K562 (cell line): ENCODE results near the gene PATJ. TPM values are rescaled to one million over a fixed set of nuclear protein-coding genes. Genes with fewer than 3 reads are reported as not detected.
A peak's percentile ranks its signal among the peaks of the same experiment; 100 is the strongest.

Experiments
- ATAC-seq: fragments of 200-7000 bp; cut with Tn5 transposase; 3 replicates; pipeline ENCODE4 v1.9.1; 2020; ENCODE audit warnings: moderate library complexity
- BruUV-seq: library from RNA; stranded (reverse); fragments of 400-500 nt; replicated peaks from 2 replicates; lab custom pipeline; 2021; lab: Mats Ljungman, UMichigan
- CTCF ChIA-PET: fragments of 300-600 bp; formaldehyde crosslinking; extraction: SDS; loops from one replicate; lab custom pipeline; 2021; ENCODE audit warnings: low intra/inter-chr PET ratio; lab: Yijun Ruan, JAX
- POLR2A ChIA-PET: fragments of 300-600, 350-650 bp; sonication (Branson Sonifier 250); formaldehyde crosslinking; extraction: SDS; loops from one replicate; lab custom pipeline; 2021; ENCODE audit warnings: antibody characterized with exemption, inconsistent platforms; lab: Yijun Ruan, JAX
- DNase-seq, 4 experiments: peaks; one replicate each; pipeline versions ENCODE4 v3.0.0 to v3.0.0-alpha.2; 2011 to 2018; ENCODE audit warnings: low spot score in 3 of 4, mixed read lengths in 3 of 4; ENCODE audit errors: extremely low read depth in 1 of 4
- FAIRE-seq: peaks from 2 replicates; lab custom pipeline; 2011; peaks lifted over from hg19 to GRCh38; lab: Jason Lieb, UNC
- H2AFZ ChIP-seq: 2 replicates; pipeline ENCODE4 v1.6.0; 2011; ENCODE audit warnings: low read depth, low read length, control low read depth, inconsistent platforms
- H3K27ac ChIP-seq: fragments of 200-600 bp; 3 replicates; pipeline ENCODE4 v1.8.0; 2011; ENCODE audit warnings: low read depth, mild to moderate bottlenecking, control low read depth, inconsistent platforms, low read length, moderate library complexity, mixed read lengths; ENCODE audit errors: extremely low read depth
- H3K27me3 ChIP-seq, 2 experiments: fragments of 300-600 bp in 1 of 2; 2 replicates in 1 of 2; 3 replicates in 1 of 2; pipeline versions ENCODE4 v1.6.0 to v1.8.0; 2011; ENCODE audit warnings: inconsistent platforms in 2 of 2, low read length in 2 of 2, mild to moderate bottlenecking in 1 of 2, mixed read lengths in 1 of 2, moderate library complexity in 1 of 2; ENCODE audit not compliant: control insufficient read depth in 2 of 2, insufficient read depth in 2 of 2
- H3K36me3 ChIP-seq: fragments of 300-600 bp; 3 replicates; pipeline ENCODE4 v1.8.0; 2011; ENCODE audit warnings: mild to moderate bottlenecking, low read length, inconsistent platforms; ENCODE audit not compliant: control insufficient read depth, insufficient read depth
- H3K4me1 ChIP-seq, 2 experiments: fragments of 200-600 bp in 1 of 2; replicated peaks in 1 of 2; 2 replicates in 1 of 2; 3 replicates in 1 of 2; pipeline versions ENCODE4 v1.5.1 to v1.8.0; 2011; ENCODE audit warnings: inconsistent platforms in 2 of 2, low read length in 2 of 2, mild to moderate bottlenecking in 1 of 2, mixed read lengths in 1 of 2, moderate library complexity in 1 of 2; ENCODE audit not compliant: control insufficient read depth in 2 of 2, insufficient read depth in 2 of 2
- H3K4me2 ChIP-seq: 2 replicates; pipeline ENCODE4 v1.6.1; 2011; ENCODE audit warnings: low read length, control low read depth, inconsistent platforms, mixed read lengths; ENCODE audit not compliant: insufficient read depth
- H3K4me3 ChIP-seq: fragments of 200-600 bp; sonication (generic), shearing (Covaris generic); 2 replicates; pipeline ENCODE4 v1.5.1; 2016; ENCODE audit warnings: control low read depth, inconsistent platforms
- H3K79me2 ChIP-seq: fragments of 200-600 bp; 3 replicates; pipeline ENCODE4 v1.8.0; 2011; ENCODE audit warnings: low read length, inconsistent platforms; ENCODE audit not compliant: control insufficient read depth, insufficient read depth
- H3K9ac ChIP-seq, 2 experiments: 2 replicates each; pipeline versions ENCODE4 v1.6.0 to v1.6.1; 2011; ENCODE audit warnings: low read depth in 2 of 2, low read length in 2 of 2, control low read depth in 1 of 2, inconsistent platforms in 1 of 2, mild to moderate bottlenecking in 1 of 2, mixed read lengths in 1 of 2; ENCODE audit not compliant: insufficient read depth in 1 of 2
- H3K9me1 ChIP-seq: one replicate; pipeline ENCODE4 v1.6.0; 2011; ENCODE audit warnings: inconsistent platforms, mild to moderate bottlenecking, low read length, moderate library complexity; ENCODE audit not compliant: control insufficient read depth, insufficient read depth
- H3K9me3 ChIP-seq: replicated peaks from 2 replicates; pipeline ENCODE4 v1.5.1; 2011; ENCODE audit warnings: low read depth, low read length, inconsistent platforms; ENCODE audit not compliant: control insufficient read depth, insufficient read depth
- H4K20me1 ChIP-seq: replicated peaks from 2 replicates; pipeline ENCODE4 v1.6.1; 2011; ENCODE audit warnings: low read length, inconsistent platforms, mixed read lengths; ENCODE audit not compliant: control insufficient read depth, insufficient read depth
- C11orf30 ChIP-seq: fragments of 450-650 bp; IDR thresholded peaks from 2 replicates; pipeline ENCODE4 v1.6.1; 2016; ENCODE audit warnings: low read depth, mild to moderate bottlenecking
- ETS2 ChIP-seq: IDR thresholded peaks from 2 replicates; pipeline ENCODE4 v1.6.1; 2016; ENCODE audit warnings: borderline replicate concordance, missing genetic modification characterization, mild to moderate bottlenecking, moderate library complexity, missing compliant biosample characterization; ENCODE audit not compliant: poor library complexity, severe bottlenecking
- MAFF ChIP-seq: IDR thresholded peaks from 2 replicates; pipeline ENCODE4 v1.6.1; 2012; ENCODE audit warnings: low read length, improper control_type of control experiment
- MAFG ChIP-seq: fragments of 450-650 bp; conservative IDR thresholded peaks from 2 replicates; pipeline ENCODE4 v1.6.1; 2016; ENCODE audit warnings: missing genetic modification characterization, missing compliant biosample characterization
- MAFK ChIP-seq: IDR thresholded peaks from 2 replicates; pipeline ENCODE4 v1.6.1; 2011; ENCODE audit warnings: low read length, improper control_type of control experiment
- NFE2 ChIP-seq: IDR thresholded peaks from 2 replicates; pipeline ENCODE4 v1.6.1; 2014; ENCODE audit warnings: antibody characterized with exemption, low read depth
- NFE2L1 ChIP-seq: fragments of 450-650 bp; IDR thresholded peaks from 2 replicates; pipeline ENCODE4 v1.6.1; 2016; ENCODE audit warnings: missing genetic modification characterization, low read depth, mild to moderate bottlenecking, missing compliant biosample characterization, moderate library complexity, borderline replicate concordance
- PHB2 ChIP-seq: fragments of 450-650 bp; IDR thresholded peaks from 2 replicates; pipeline ENCODE4 v1.6.1; 2017; ENCODE audit warnings: low read depth
- RUNX1 ChIP-seq: sonication (generic); IDR thresholded peaks from 2 replicates; pipeline ENCODE4 v1.6.1; 2016; ENCODE audit warnings: antibody characterized with exemption, low read depth
- SETDB1 ChIP-seq: IDR thresholded peaks from one replicate; pipeline ENCODE4 v1.6.1; 2012; ENCODE audit warnings: low read length, control low read depth, inconsistent platforms
- SUPT5H ChIP-seq: fragments of 450-650 bp; IDR thresholded peaks from 2 replicates; pipeline ENCODE4 v1.6.1; 2016
- TFAM ChIP-seq: fragments of 250-450 bp; sonication (Bioruptor Pico); conservative IDR thresholded peaks from 2 replicates; pipeline ENCODE4 v1.5.0; 2021; ENCODE audit warnings: mild to moderate bottlenecking, moderate library complexity
- TRIM28 ChIP-seq: fragments of 450-650 bp; IDR thresholded peaks from 2 replicates; pipeline ENCODE4 v1.6.1; 2017
- WHSC1 ChIP-seq: IDR thresholded peaks from one replicate; pipeline ENCODE4 v1.6.1; 2012; ENCODE audit warnings: low read length, control low read depth, inconsistent platforms
- ZKSCAN3 ChIP-seq: fragments of 250-450 bp; sonication (Bioruptor Pico); IDR thresholded peaks from 2 replicates; pipeline ENCODE4 v1.4.0; 2020
- ZNF316 ChIP-seq: fragments of 450-650 bp; IDR thresholded peaks from 2 replicates; pipeline ENCODE4 v1.6.1; 2016
- WGBS: fragments of 100-300 bp; shearing (Covaris generic); methylation state at CpG from one replicate; pipeline ENCODE4 v1.1.6; 2016; ENCODE audit warnings: low coverage, mixed read lengths; ENCODE audit not compliant: insufficient coverage; ENCODE audit errors: missing lambda C conversion rate; 5-methylcytosine and 5-hydroxymethylcytosine counted together
- in situ Hi-C: fragments of 300-500 bp; cut with MboI; formaldehyde crosslinking; loops from 4 replicates; pipeline ENCODE4 v1.15.0; 2018; ENCODE audit warnings: inconsistent platforms, mixed read lengths
- intact Hi-C: fragments of 100-400 bp; cut with micrococcal nuclease; formaldehyde crosslinking; loops from 2 replicates; pipeline ENCODE4 v1.14.2; 2022
- polyA plus RNA-seq, 8 experiments: library from polyadenylated mRNA; depleted of rRNA in 4 of 8; stranded (reverse) in 5 of 8; unstranded in 3 of 8; fragments of >200 nt; fragmentation: Nextera tagmentation in 2 of 8; fragmentation: Illumina TruSeq in 1 of 8; extraction: Ambion mirVana in 2 of 8; extraction: Trizol in 1 of 8; gene quantifications; 2 replicates each; pipeline versions ENCODE4 v1.2.1 to v1.2.3, GENCODE V29; 2011 to 2014; ENCODE audit warnings: inconsistent platforms in 1 of 8, missing spikeins in 1 of 8
- total RNA-seq, 7 experiments: library from RNA; depleted of rRNA in 6 of 7; stranded (reverse); fragments of >200 nt in 6 of 7; fragmentation: Illumina TruSeq in 2 of 7; extraction: Trizol in 2 of 7; gene quantifications; 2 replicates each; pipeline versions ENCODE4 v1.2.1 to v1.2.3, GENCODE V29; 2011 to 2021; ENCODE audit warnings: low replicate concordance in 1 of 7

Gene PATJ
- total and polyA plus RNA-seq, 9 of the 15 experiments (the other 6 are each of a cell fraction or from before 2014, with no cell fraction given) = 0.22 TPM; not detected in 8

DNA sequence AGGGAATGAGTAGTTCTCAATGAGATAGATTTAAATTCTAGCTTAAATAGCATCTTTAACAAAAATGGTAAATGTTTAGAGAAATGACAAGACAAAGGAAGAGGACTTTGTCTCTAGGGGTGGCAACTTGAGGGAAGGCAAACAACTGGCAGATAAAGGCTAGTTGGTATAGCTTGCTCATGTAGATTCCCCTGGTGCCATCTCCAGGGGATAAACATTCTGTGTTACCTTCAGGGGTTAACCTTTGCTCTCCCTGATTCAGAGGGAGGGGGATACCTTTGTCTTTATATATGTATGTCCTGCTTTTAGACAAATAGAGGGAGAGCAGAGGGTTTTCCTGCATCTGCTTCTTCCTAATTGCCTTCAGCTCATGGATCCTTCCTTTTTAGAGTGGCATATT, 298.7 kb downstream of the PATJ start (continued):
- TF ChIP-seq WHSC1 (no peak), ZKSCAN3 (CRISPR knock-in tag) (no peak)

DNA sequence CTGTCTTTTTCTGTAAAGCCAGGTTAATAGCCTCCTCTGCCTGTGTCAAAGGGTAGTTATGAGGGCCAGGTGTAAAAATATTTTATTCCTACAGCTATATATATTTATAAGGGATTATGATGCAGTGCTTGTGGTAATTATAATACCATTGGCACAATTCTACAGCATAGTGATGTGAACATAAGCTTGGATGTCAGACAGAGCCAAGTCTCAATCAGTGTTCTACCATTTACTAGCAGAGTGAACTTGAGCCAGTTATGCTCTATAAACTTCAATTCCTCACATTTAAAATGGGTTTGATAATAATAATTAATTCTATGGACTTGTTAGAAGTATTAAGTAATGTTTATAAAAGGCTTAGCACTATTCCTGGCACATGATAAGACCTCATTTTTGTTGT, 300.9 kb downstream of the PATJ start:
- Histone ChIP-seq H3K4me1 (no peaks in the 10 kb centered on the region), H3K27ac (no peak overlapping the region), H3K9me1 (no peaks in the 10 kb centered on the region), H4K20me1 (no peaks in the 10 kb centered on the region), H3K4me2 (no peak overlapping the region)
- CTCF ChIA-PET = no interaction called here
- intact Hi-C loops = no loop called here
- TF ChIP-seq PHB2 = no peak
- no peak for TF ChIP-seq SUPT5H
- no peak for TF ChIP-seq TFAM (CRISPR knock-in tag)
- no peak for TF ChIP-seq RUNX1
- TF ChIP-seq, all 486 proteins: peak for 0
- Histone ChIP-seq H3K36me3 (no peaks in the 10 kb centered on the region), H3K79me2 (no peaks in the 10 kb centered on the region), H3K4me3 (no peak overlapping the region), H2AFZ (no peak overlapping the region), H3K9me3 (no peaks in the 10 kb centered on the region), H3K27me3 (no peaks in the 10 kb centered on the region; a peak in 2 of 5 replicates), H3K9ac (no peak overlapping the region)
- DNase-seq = no peak
- in situ Hi-C loops = no loop called here
- no TSS peak for BruUV-seq
- FAIRE-seq = no peak
- POLR2A ChIA-PET = interaction anchor here (0.7 kb wide), 1 partner anchor 9 kb away, joined by 3 read pairs; no protein-coding TSS in a partner anchor
- no peak for ATAC-seq

GRCh38 chr1:62045574-62045973, 303.3 kb downstream of the PATJ start:
- 0% methylated on average over 6 of the region's 6 CpGs for WGBS
- no TSS peak for BruUV-seq
- ChIA-PET POLR2A (no interaction called here), CTCF (no interaction called here)
- no peak overlapping the region for H3K4me3 ChIP-seq
- H3K9ac ChIP-seq = no peak overlapping the region
- DNase-seq (peak; percentile 3 to 16 (median 10)), FAIRE-seq (no peak), ATAC-seq (no peak)
- in situ Hi-C loops (no loop called here), intact Hi-C loops (no loop called here)
- TF ChIP-seq MAFF (peak; percentile 41; the same call in 1 of the 2 replicates), C11orf30 (peak; percentile 50), MAFG (tag) (peak; percentile 68), MAFK (peak; percentile 24; the same call in 1 of the 2 replicates), ZNF316 (peak; percentile 25; the same call in 1 of the 2 replicates), NFE2 (peak; percentile 61), SETDB1 (no peak), NFE2L1 (tag) (peak; percentile 30; the same call in 1 of the 2 replicates), ETS2 (tag) (no peak), TRIM28 (no peak)
- H3K27me3 ChIP-seq = no peaks in the 10 kb centered on the region; a peak in 2 of 5 replicates
- no peaks in the 10 kb centered on the region for H3K9me3 ChIP-seq
- H3K4me2 ChIP-seq = no peak overlapping the region
- H4K20me1 ChIP-seq = no peaks in the 10 kb centered on the region
- no peak overlapping the region for H3K27ac ChIP-seq
- H3K4me1 ChIP-seq = no peaks in the 10 kb centered on the region
- no peaks in the 10 kb centered on the region for H3K79me2 ChIP-seq
- H3K36me3 ChIP-seq = no peaks in the 10 kb centered on the region
- no peaks in the 10 kb centered on the region for H3K9me1 ChIP-seq
- H2AFZ ChIP-seq = no peak overlapping the region
